Lung (tissue), 12 donors: ENCODE data around the gene ZBTB21. TPM values are rescaled to one million over a fixed set of nuclear protein-coding genes. Genes with fewer than 3 reads are reported as not detected.

Experiments
- ATAC-seq: fragments of 200-7000 bp; cut with Tn5 transposase; one replicate; pipeline ENCODE4 v1.9.1; 2020; ENCODE audit warnings: moderate number of reproducible peaks; ENCODE audit not compliant: insufficient read depth, low FRiP score
- DNase-seq, 3 donors: peaks; one replicate each; pipeline ENCODE4 v3.0.0-alpha.2; 2013 to 2017
- H3K27ac ChIP-seq, 2 donors: one replicate each; pipeline ENCODE4 v1.5.1; 2013; ENCODE audit warnings: mild to moderate bottlenecking in 2 of 2, moderate library complexity in 2 of 2, control low read depth in 1 of 2, inconsistent platforms in 1 of 2, low read depth in 1 of 2, low read length in 1 of 2
- H3K27me3 ChIP-seq, 3 donors: one replicate each; pipeline ENCODE4 v1.5.1; 2013; ENCODE audit warnings: low read length in 2 of 3; ENCODE audit not compliant: control insufficient read depth in 3 of 3, insufficient read depth in 3 of 3
- H3K36me3 ChIP-seq, 4 donors: one replicate each; pipeline ENCODE4 v1.5.1; 2013; ENCODE audit warnings: low read length in 4 of 4, mild to moderate bottlenecking in 1 of 4, moderate library complexity in 1 of 4; ENCODE audit not compliant: control insufficient read depth in 4 of 4, insufficient read depth in 4 of 4
- H3K4me1 ChIP-seq, 5 donors: one replicate each; pipeline ENCODE4 v1.5.1; 2013; ENCODE audit warnings: low read length in 5 of 5, mild to moderate bottlenecking in 2 of 5, moderate library complexity in 1 of 5; ENCODE audit not compliant: control insufficient read depth in 5 of 5, insufficient read depth in 5 of 5
- H3K4me3 ChIP-seq: one replicate; pipeline ENCODE4 v1.5.1; 2013; ENCODE audit warnings: mild to moderate bottlenecking, control low read depth, moderate library complexity
- H3K9ac ChIP-seq, 2 donors: one replicate each; pipeline ENCODE4 v1.5.1; 2013; ENCODE audit warnings: low read length in 2 of 2, control low read depth in 1 of 2; ENCODE audit not compliant: insufficient read depth in 1 of 2
- H3K9me3 ChIP-seq, 4 donors: one replicate each; pipeline ENCODE4 v1.5.1; 2013; ENCODE audit warnings: low read length in 3 of 4, mild to moderate bottlenecking in 1 of 4, moderate library complexity in 1 of 4; ENCODE audit not compliant: control insufficient read depth in 4 of 4, insufficient read depth in 3 of 4
- CTCF ChIP-seq: IDR thresholded peaks from 2 replicates; pipeline ENCODE4 v1.5.1; 2012; ENCODE audit warnings: mild to moderate bottlenecking; ENCODE audit errors: control extremely low read depth, extremely low read depth
- WGBS, 2 donors: extraction: QIAGEN DNeasy Blood & Tissue Kit; methylation state at CpG; one replicate each; pipeline ENCODE4 v1.1.7; 2013; 5-methylcytosine and 5-hydroxymethylcytosine counted together
- polyA plus RNA-seq, 2 donors: library from polyadenylated mRNA; stranded (reverse); fragments of 200-250 nt; gene quantifications; one replicate each; pipeline ENCODE4 v1.2.1, GENCODE V29; 2013
- total RNA-seq, 2 donors: library from RNA; depleted of rRNA in 1 of 2; stranded (reverse); fragments of >200 nt in 1 of 2; gene quantifications; one replicate each; pipeline ENCODE4 v1.2.1, GENCODE V29; 2014 to 2021
- donor health status: control.
- donor health status: control.
- donor health status: Bipolar disorder and iron deficiency.
- donor health status: healthy.
- donor health status: DM: yes; HTN: yes; CAD: no.

ZBTB21 gene
- total and polyA plus RNA-seq, 4 donors = 3.2 to 15.4 (median 7.5) TPM

- no peaks in the 10 kb centered on the region for H3K27me3 ChIP-seq
- no peak overlapping the region for H3K9ac ChIP-seq
- no peaks in the 10 kb centered on the region for H3K9me3 ChIP-seq
- no peak for TF ChIP-seq CTCF
- no peak for ATAC-seq
- no peaks in the 10 kb centered on the region for H3K36me3 ChIP-seq
- H3K4me1 ChIP-seq = peaks cover 0 to 13% (median 10%) of the 10 kb centered on the region in 5 donors
- H3K4me3 ChIP-seq = no peak overlapping the region
- WGBS, 2 donors = 68 to 87% methylated on average over 8 of the region's 8 CpGs
- peak overlapping the region in 1 of 2 donors; percentile 26 for H3K27ac ChIP-seq
- peak; percentile 46 to 70 (median 67) for DNase-seq
Observed at GRCh38 chr21:42038826-42039425, 28.8 kb upstream of the ZBTB21 start.

- no peaks in the 10 kb centered on the region for H3K27me3 ChIP-seq
- 92 to 96% methylated on average over 10 of the region's 10 CpGs for WGBS, 2 donors
- peaks cover 0 to 13% (median 10%) of the 10 kb centered on the region in 5 donors for H3K4me1 ChIP-seq
- DNase-seq (no peak), ATAC-seq (no peak)
- TF ChIP-seq CTCF = no peak
- H3K36me3 ChIP-seq = no peaks in the 10 kb centered on the region
- no peaks in the 10 kb centered on the region for H3K9me3 ChIP-seq
- no peak overlapping the region for H3K4me3 ChIP-seq
- H3K9ac ChIP-seq = no peak overlapping the region
- H3K27ac ChIP-seq = peak overlapping the region in 1 of 2 donors; percentile 26
Observed at GRCh38 chr21:42038393-42038792, 28.2 kb upstream of the ZBTB21 start.

- no peaks in the 10 kb centered on the region for H3K36me3 ChIP-seq
- no peak for TF ChIP-seq CTCF
- DNase-seq = peak in 2 of 3 donors; percentile 33
- no peaks in the 10 kb centered on the region for H3K27me3 ChIP-seq
- 54 to 60% methylated on average over 12 of the region's 12 CpGs for WGBS, 2 donors
- no peaks in the 10 kb centered on the region for H3K9me3 ChIP-seq
- H3K27ac ChIP-seq = no peak overlapping the region
- peaks cover 0 to 13% (median 10%) of the 10 kb centered on the region in 5 donors for H3K4me1 ChIP-seq
- no peak overlapping the region for H3K4me3 ChIP-seq
- no peak for ATAC-seq
- H3K9ac ChIP-seq = no peak overlapping the region
Observed at GRCh38 chr21:42037943-42038342, 27.8 kb upstream of the ZBTB21 start.

- H3K27me3 ChIP-seq = no peaks in the 10 kb centered on the region
- ATAC-seq (no peak), DNase-seq (no peak)
- H3K27ac ChIP-seq = no peak overlapping the region
- no peaks in the 10 kb centered on the region for H3K36me3 ChIP-seq
- H3K4me3 ChIP-seq = no peak overlapping the region
- peaks cover 0 to 13% (median 10%) of the 10 kb centered on the region in 5 donors for H3K4me1 ChIP-seq
- H3K9me3 ChIP-seq = no peaks in the 10 kb centered on the region
- WGBS, 2 donors = 86 to 88% methylated on average over 9 of the region's 9 CpGs
- no peak overlapping the region for H3K9ac ChIP-seq
- TF ChIP-seq CTCF = no peak
Observed at GRCh38 chr21:42037516-42037915, 27.4 kb upstream of the ZBTB21 start.
